Hematopoietic multipotent progenitor cell treated with erythropoietin and hydrocortisone succinate and interleukin-3 and kit ligand, for 8 days (in vitro differentiated cells): ENCODE data around the gene INTS7.
"Not testable (repeated sequence)": the region's sequence is repeated elsewhere in the genome, so short reads cannot be mapped to it uniquely, and the experiment has no call there.

Experiments
- DNase-seq: peaks from one replicate; pipeline ENCODE4 v3.0.0-alpha.2; 2015

INTS7 gene

GRCh38 chr1:211973541-211973940 lies 61.8 kb downstream of the INTS7 start:
- DNase-seq: no peak

GRCh38 chr1:211968200-211968834 lies 67.0 kb downstream of the INTS7 start:
- no peak for DNase-seq

GRCh38 chr1:211967704-211968103 lies 67.7 kb downstream of the INTS7 start:
- DNase-seq: no peak

- peak; percentile 7 for DNase-seq
Observed at GRCh38 chr1:211965108-211965805, 70.1 kb downstream of the INTS7 start.

- DNase-seq: no peak
Observed at GRCh38 chr1:211959680-211960079, 75.7 kb downstream of the INTS7 start.

- no peak for DNase-seq
Observed at GRCh38 chr1:211959221-211959620, 76.1 kb downstream of the INTS7 start.

- DNase-seq: not testable (repeated sequence)
Observed at GRCh38 chr1:211954028-211954427, 81.3 kb downstream of the INTS7 start.

- DNase-seq: not testable (repeated sequence)
Observed at GRCh38 chr1:211953543-211953942, 81.8 kb downstream of the INTS7 start.

- no peak for DNase-seq
Observed at GRCh38 chr1:211952299-211952698, 83.1 kb downstream of the INTS7 start.

GRCh38 chr1:211951856-211952255 lies 83.5 kb downstream of the INTS7 start:
- DNase-seq: no peak

- DNase-seq: no peak
Observed at GRCh38 chr1:211948377-211948776, 87.0 kb downstream of the INTS7 start.

- DNase-seq: no peak
Observed at GRCh38 chr1:211947396-211948295, 87.7 kb downstream of the INTS7 start.

GRCh38 chr1:211944733-211945500 lies 90.4 kb downstream of the INTS7 start:
- no peak for DNase-seq

GRCh38 chr1:211942583-211942982 lies 92.8 kb downstream of the INTS7 start:
- DNase-seq: no peak

- no peak for DNase-seq
Observed at GRCh38 chr1:211939876-211940468, 95.4 kb downstream of the INTS7 start.

GRCh38 chr1:211938561-211938997 lies 96.8 kb downstream of the INTS7 start:
- DNase-seq: peak; percentile 54

GRCh38 chr1:211937422-211937821 lies 97.9 kb downstream of the INTS7 start:
- DNase-seq: not testable (repeated sequence)

GRCh38 chr1:211935448-211935970 lies 99.8 kb downstream of the INTS7 start:
- no peak for DNase-seq

- DNase-seq: no peak
Observed at GRCh38 chr1:211933946-211934714, 101.2 kb downstream of the INTS7 start.

GRCh38 chr1:211932933-211933254 lies 102.5 kb downstream of the INTS7 start:
- no peak for DNase-seq

- DNase-seq: no peak
Observed at GRCh38 chr1:211932231-211932932, 103.0 kb downstream of the INTS7 start.
